Hematopoietic multipotent progenitor cell treated with erythropoietin and hydrocortisone succinate and interleukin-3 and kit ligand, for 17 days (in vitro differentiated cells): ENCODE data around the gene FAM236C.
"Not testable (repeated sequence)": the region's sequence is repeated elsewhere in the genome, so short reads cannot be mapped to it uniquely, and the experiment has no call there.

Experiments
- DNase-seq: peaks from one replicate; pipeline ENCODE4 v3.0.0-alpha.2; 2015; ENCODE audit warnings: low spot score

Gene FAM236C

DNA sequence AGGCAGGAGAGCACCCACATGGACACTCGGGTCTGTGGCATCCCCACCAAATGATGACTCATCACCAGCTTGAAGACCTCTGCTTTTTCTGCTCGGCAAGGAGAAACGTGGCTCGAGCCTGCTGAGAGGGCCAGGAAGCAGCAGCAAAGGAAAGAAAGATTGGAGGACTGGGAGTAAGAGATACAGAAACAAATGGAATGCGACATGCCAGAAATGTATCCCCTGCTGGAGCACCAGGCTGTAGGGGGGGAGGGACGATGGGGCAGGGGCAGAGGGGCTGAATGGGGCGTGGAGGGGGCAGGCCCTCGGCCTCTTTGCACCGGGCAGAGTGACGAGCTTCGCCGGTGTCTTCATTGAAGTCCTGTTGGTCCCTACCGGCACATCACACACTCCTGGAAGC is at the start of gene FAM236C:
Gene FAM236C (plus strand): TSS at position 301 of the 400 bp plus-strand sequence. CDS start 100 bp downstream, outside the sequence.
- not testable (repeated sequence) for DNase-seq

DNA sequence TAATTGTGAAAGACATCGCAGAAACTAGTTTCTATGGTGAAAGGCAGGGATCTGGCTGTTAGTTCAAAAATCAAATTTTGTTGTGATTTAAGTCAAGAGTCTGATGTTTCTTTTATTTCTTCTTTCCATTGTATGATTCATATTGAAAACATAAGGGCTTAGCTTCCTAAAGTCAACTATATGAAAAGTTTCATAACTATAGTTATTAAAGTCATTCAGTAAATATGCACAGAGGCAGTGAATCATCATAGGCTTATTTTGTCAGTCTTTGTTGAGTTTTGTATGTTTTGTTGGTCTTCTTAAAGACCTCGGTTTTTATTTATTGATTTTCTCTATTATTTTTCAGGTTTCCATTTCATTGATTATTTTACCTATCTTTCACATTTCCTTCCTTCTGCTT is 29.5 kb upstream of the FAM236C start:
- DNase-seq = not testable (repeated sequence)

DNA sequence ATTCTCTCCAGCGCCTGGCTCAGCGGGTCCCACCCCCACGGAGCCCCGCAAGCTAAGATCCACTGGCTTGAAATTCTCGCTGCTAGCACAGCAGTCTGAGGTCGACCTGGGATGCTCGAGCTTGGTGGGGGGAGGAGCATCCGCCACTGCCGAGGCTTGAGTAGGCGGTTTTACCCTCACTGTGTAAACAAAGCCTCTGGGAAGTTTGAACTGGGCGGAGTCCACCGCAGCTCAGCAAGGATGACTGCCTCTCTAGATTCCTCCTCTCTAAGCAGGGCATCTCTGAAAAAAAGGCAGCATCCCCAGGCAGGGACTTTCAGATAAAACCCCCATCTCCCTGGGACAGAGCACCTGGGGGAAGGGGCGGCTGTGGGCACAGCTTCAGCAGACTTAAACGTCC is 22.7 kb upstream of the FAM236C start:
- DNase-seq = not testable (repeated sequence)

DNA sequence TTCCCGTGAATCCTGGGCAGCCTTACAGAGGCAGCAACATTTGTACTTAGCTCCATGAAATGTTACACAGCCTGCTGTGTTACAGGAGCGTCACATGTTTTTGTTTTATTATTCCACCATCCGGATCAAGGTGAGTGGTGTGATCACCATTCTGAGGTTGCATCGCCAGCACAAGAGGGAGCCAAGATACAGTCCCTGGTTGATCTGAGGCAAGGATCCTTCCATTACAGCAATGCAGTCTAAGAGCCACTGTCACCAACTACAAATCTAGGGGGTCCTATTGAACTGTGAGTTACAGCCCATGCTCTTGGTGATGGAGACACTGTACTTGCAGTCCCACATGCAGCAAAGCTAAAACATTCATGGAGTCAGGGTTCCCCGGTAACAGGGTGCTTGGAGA is 3.7 kb downstream of the FAM236C start:
- DNase-seq = not testable (repeated sequence)

DNA sequence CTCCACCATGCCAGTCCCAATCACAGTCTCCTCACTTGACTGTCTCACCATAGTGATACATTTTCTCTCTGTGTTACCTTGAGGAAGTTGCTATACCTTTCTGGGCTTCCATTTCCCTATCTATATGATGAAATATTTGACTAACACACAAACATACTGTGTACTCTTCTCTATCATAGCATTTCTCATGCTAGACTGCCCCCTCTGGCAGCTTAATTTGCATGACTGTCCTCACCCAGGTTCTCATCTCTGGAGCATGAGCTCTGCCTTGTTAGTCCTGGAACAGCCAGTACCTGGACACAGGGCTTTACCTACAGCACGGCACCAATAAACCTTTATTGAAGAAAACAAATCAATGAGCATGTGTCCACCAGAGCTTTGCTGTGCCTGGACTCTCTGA is 19.9 kb downstream of the FAM236C start:
- not testable (repeated sequence) for DNase-seq

DNA sequence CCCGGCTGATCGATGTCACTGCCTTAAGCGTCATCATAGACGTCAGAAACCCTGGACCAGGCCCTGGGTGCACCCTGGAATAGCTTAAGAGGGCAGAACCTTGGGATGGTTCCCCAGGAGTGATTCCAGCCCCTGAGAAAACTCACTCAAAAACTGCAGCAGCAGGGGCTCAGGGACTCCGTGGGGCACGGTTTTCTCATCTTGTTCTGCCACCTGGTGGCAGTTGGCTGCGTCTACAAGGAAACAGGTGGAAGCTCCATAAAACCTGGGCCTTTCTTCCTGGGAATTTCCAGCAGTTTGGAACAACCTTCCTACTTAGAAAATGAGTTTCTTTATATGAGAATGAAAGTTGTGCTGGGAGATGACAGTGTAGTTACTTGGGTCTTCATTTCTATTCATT is 24.0 kb downstream of the FAM236C start:
- not testable (repeated sequence) for DNase-seq

DNA sequence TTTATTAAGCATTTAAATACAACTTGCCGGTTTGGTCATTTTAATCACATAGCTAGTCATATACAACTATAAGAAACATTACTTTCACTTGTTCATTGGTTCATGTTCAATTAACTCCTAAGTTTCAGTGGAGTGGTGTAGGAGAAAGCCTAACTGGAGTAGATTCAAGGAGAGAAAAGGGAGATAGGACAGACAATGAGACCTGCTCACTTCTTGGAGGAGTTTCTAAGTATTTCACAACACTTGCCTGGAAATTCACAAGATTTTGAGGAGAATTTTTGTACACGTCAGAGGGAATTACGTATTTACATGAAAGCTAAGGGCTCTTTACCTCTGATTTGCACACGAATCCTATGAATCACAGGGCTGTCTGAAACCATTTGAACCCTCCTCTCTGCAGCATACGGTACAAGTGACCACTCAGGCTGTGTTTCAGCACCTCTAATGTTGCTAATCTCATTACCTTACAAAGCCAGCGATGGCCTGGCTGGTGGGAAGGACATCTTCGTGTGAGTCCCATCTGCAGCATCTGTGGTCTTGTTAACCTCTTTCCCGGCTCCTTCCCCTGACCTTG is 24.6 kb downstream of the FAM236C start:
- DNase-seq = not testable (repeated sequence)

DNA sequence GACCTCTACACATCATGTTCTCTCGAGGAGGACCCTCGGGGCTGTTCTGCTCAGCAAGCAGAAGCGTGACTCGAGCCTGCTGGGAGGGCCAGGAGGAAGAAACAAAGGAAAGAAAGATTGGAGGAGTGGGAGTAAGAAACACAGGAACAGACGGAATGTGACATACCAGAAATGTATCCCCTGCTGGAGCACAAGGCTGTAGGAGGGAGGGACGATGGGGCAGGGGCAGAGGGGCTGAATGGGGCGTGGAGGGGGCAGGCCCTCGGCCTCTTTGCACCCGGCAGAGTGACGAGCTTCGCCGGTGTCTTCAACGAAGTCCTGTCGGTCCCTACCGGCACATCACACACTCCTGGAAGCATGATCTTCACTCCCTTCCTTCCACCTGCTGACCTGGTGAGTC is 25.5 kb downstream of the FAM236C start, which contains the start of gene FAM236A:
Gene FAM236A (plus strand): TSS at position 301 of the 400 bp plus-strand sequence. CDS start 57 bp downstream, at position 358.
- not testable (repeated sequence) for DNase-seq

DNA sequence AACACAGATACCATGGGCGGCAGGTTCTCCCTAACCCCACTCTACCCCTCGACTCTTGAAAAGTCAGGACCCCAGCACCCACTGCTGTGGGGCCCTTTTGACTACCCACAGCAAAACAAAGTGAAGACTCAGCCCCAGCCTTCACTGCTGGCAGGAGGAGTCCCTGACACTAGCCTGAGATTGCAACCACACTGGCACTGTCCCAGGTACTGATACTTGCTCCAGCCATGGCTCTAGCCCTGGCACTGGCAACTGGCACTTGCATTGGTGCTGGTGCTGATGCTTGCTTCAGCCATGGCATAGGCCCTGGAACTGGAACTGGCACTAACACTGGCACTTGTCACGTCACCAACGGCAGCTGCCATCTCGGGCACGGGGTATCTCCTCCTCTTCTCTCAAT is 29.9 kb downstream of the FAM236C start:
- not testable (repeated sequence) for DNase-seq

DNA sequence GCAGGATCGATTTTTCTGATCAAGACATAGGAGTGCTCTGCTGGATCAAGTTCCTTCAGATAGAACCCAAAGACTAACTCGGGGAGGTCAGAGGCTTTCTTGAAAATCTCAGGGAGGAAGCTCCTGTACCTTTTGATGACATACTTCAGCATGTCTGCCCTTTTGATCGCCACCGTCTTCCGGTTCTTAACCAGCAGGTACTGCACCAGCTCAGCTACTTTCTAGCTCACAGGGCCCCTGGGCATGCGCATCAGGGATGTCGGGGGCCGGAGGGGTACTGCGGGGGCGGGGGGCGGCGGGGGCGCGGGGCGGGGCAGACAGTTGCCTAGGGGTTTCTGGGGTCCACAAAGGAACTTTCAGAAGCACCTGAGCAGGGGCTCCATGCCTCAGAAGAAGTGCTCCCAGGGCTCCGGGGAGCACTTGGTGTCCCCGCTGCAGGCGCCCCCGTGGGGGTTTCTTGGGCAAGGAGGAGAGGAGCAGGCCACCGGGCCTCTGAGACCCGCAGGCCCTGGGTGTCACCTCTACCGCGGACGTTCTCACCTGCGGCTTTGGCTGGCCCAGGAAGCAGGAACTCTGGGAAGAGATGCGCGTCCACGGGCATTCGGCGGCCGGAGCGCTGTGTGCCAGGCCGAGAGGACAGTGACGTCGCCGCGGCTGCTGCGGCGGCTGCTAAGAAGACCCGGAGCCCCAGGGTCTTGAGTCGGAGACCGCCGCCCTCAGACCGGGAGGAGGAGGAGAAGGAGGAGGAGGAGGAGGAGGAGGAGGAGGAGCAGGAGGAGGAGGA is 30.8 kb downstream of the FAM236C start:
- not testable (repeated sequence) for DNase-seq

DNA sequence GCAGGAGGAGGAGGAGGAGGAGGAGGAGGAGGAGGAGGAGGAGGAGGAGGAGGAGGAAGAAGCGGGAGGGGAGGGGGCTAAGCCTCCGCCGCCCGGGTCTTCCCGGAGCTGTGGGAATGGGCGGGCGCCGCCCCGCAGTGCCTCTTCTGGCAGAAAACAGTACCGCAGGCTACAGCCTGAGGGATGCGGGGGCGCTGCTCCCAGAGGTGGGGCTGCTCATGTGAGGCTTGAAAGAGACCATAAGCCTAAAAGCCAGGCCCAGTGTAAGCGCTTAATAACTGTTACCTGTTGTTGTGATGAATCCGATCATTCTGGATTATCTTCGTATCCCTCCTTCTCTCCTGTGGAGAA is 31.4 kb downstream of the FAM236C start, which contains the start of gene DMRTC1:
Gene DMRTC1 (minus strand): TSS at position 19 of the 351 bp plus-strand sequence. CDS start 68,143 bp downstream, outside the sequence.
- not testable (repeated sequence) for DNase-seq

DNA sequence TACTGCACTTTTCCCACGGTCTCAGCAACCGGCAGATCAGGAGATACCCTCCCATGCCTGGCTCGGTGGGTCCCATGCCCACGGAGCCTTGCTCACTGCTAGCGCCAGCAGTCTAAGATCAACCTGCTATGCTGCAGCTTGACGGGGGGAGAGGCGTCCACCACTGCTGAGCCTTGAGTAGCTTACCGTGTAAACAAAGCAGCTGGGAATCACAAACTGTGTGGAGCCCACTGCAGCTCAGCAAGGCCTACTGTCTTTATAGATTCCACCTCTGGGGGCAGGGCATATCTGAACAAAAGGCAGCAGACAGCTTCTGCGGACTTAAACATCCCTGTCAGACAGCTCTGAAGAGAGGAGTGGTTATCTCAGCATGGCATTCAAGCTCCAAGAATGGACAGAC is 47.6 kb downstream of the FAM236C start:
- DNase-seq = not testable (repeated sequence)
